ENCODE data around the gene CEACAM7. TPM values are rescaled to one million over a fixed set of nuclear protein-coding genes. Genes with fewer than 3 reads are reported as not detected.

The CEACAM7 gene
- total RNA-seq, 1 experiment from 2014 or later = not detected

- Histone ChIP-seq H3K4me1 (replicated peaks; ENCODE audit: insufficient read depth) (peaks cover 10% of the 10 kb centered on the region), H3K9me3 (ENCODE audit: insufficient read depth, low read depth) (no peaks in the 10 kb centered on the region), H3K27ac (no peak overlapping the region), H3K79me2 (ENCODE audit: low read depth) (no peaks in the 10 kb centered on the region), H2AFZ (no peak overlapping the region), H3K9me2 (ENCODE audit: insufficient read depth) (no peaks in the 10 kb centered on the region), H4K20me1 (ENCODE audit: insufficient read depth) (no peaks in the 10 kb centered on the region), H3K36me3 (ENCODE audit: low read depth) (no peaks in the 10 kb centered on the region), H3K27me3 (ENCODE audit: insufficient read depth, low read depth) (no peaks in the 10 kb centered on the region), H3K4me3 (no peak overlapping the region), H3F3A (ENCODE audit: insufficient read depth, low read depth) (no peaks in the 10 kb centered on the region), H3K4me2 (no peak overlapping the region)
- intact Hi-C loops (cut with micrococcal nuclease; ENCODE audit: unreplicated experiment) = loop anchor here (2.0 to 5.0 kb wide), 2 partner anchors 66 to 87 kb away; no protein-coding TSS in a partner anchor
- CTCF ChIA-PET = interaction anchor here (0.6 kb wide), 1 partner anchor 125 kb away, joined by 10 read pairs; no protein-coding TSS in a partner anchor
- POLR2A ChIA-PET (ENCODE audit: unreplicated experiment) = no interaction called here
- BruUV-seq (replicated peaks) = no TSS peak
- TF ChIP-seq EZH2 (IDR thresholded peaks at IDR 0.05; ENCODE audit: low read depth) = no peak
- TF ChIP-seq CTCF (conservative IDR thresholded peaks at IDR 0.05) = no peak
- no peak for DNase-seq
These were observed 19.9 kb upstream of the CEACAM7 start for GRCh38 chr19:41707871-41708371.

GRCh38 chr19:41707502-41707812, 19.4 kb upstream of the CEACAM7 start:
- Histone ChIP-seq H3K27ac (no peak overlapping the region), H3K4me1 (replicated peaks; ENCODE audit: insufficient read depth) (peaks cover 12% of the 10 kb centered on the region), H3F3A (ENCODE audit: insufficient read depth, low read depth) (no peaks in the 10 kb centered on the region), H3K4me2 (peak overlapping the region; percentile 81), H3K9me3 (ENCODE audit: insufficient read depth, low read depth) (no peaks in the 10 kb centered on the region), H3K9me2 (ENCODE audit: insufficient read depth) (no peaks in the 10 kb centered on the region), H3K79me2 (ENCODE audit: low read depth) (no peaks in the 10 kb centered on the region), H3K27me3 (ENCODE audit: insufficient read depth, low read depth) (no peaks in the 10 kb centered on the region), H3K4me3 (no peak overlapping the region), H2AFZ (no peak overlapping the region), H3K36me3 (ENCODE audit: low read depth) (no peaks in the 10 kb centered on the region), H4K20me1 (ENCODE audit: insufficient read depth) (no peaks in the 10 kb centered on the region)
- intact Hi-C loops (cut with micrococcal nuclease; ENCODE audit: unreplicated experiment) = loop anchor here (2.0 to 5.0 kb wide), 2 partner anchors 65 to 87 kb away; no protein-coding TSS in a partner anchor
- CTCF ChIA-PET = interaction anchor here (0.5 to 1.4 kb wide), 17 partner anchors 15 to 125 kb away, joined by 3 to 24 read pairs (median 4); no protein-coding TSS in a partner anchor
- no TSS peak for BruUV-seq (replicated peaks)
- TF ChIP-seq EZH2 (IDR thresholded peaks at IDR 0.05; ENCODE audit: low read depth) (no peak), CTCF (conservative IDR thresholded peaks at IDR 0.05) (no peak)
- DNase-seq = no peak
- POLR2A ChIA-PET (ENCODE audit: unreplicated experiment) = no interaction called here

- no peaks in the 10 kb centered on the region for H3F3A ChIP-seq (ENCODE audit: insufficient read depth, low read depth)
- POLR2A ChIA-PET (ENCODE audit: unreplicated experiment) = no interaction called here
- peak overlapping the region; percentile 60; the same call in 1 of the 2 replicates for H3K4me3 ChIP-seq
- DNase-seq = peak; percentile 69 to 81
- H3K36me3 ChIP-seq (ENCODE audit: low read depth) = no peaks in the 10 kb centered on the region
- H3K79me2 ChIP-seq (ENCODE audit: low read depth) = no peaks in the 10 kb centered on the region
- H3K4me1 ChIP-seq (replicated peaks; ENCODE audit: insufficient read depth) = peaks cover 18% of the 10 kb centered on the region
- intact Hi-C loops (cut with micrococcal nuclease; ENCODE audit: unreplicated experiment) = loop anchor here (1.0 to 5.0 kb wide), 4 partner anchors 39 to 88 kb away; no protein-coding TSS in a partner anchor
- no peaks in the 10 kb centered on the region for H3K27me3 ChIP-seq (ENCODE audit: insufficient read depth, low read depth)
- no peaks in the 10 kb centered on the region for H4K20me1 ChIP-seq (ENCODE audit: insufficient read depth)
- H3K4me2 ChIP-seq = peak overlapping the region; percentile 81
- no TSS peak for BruUV-seq (replicated peaks)
- no peaks in the 10 kb centered on the region for H3K9me2 ChIP-seq (ENCODE audit: insufficient read depth)
- TF ChIP-seq EZH2 (IDR thresholded peaks at IDR 0.05; ENCODE audit: low read depth) (no peak), CTCF (conservative IDR thresholded peaks at IDR 0.05) (peak; percentile 99)
- H2AFZ ChIP-seq = peak overlapping the region; percentile 81
- CTCF ChIA-PET = interaction anchor here (0.5 to 1.4 kb wide), 18 partner anchors 16 to 99 kb away, joined by 3 to 24 read pairs (median 4); partner anchors contain the start of gene CEACAM6
- no peak overlapping the region for H3K27ac ChIP-seq
- no peaks in the 10 kb centered on the region for H3K9me3 ChIP-seq (ENCODE audit: insufficient read depth, low read depth)
These were observed 18.9 kb upstream of the CEACAM7 start for GRCh38 chr19:41706741-41707501.
